GM13977 (cell line): ENCODE results near the gene RBM6.

Experiments used
- DNase-seq: peaks from one replicate; pipeline ENCODE4 v3.0.0; 2012; ENCODE audit warnings: low spot score
- CTCF ChIP-seq: IDR thresholded peaks from 2 replicates; pipeline ENCODE4 v1.5.1; 2012; ENCODE audit warnings: mild to moderate bottlenecking, control low read depth; ENCODE audit not compliant: insufficient read depth; ENCODE audit errors: extremely low read depth, missing control alignments
- in situ Hi-C: fragments of 300-500 bp; cut with MboI; formaldehyde crosslinking; loops from one replicate; pipeline ENCODE4 v1.12.0; 2022; ENCODE audit warnings: low sequenced_read_pairs, low pct_unique_long_range_greater_than_20kb, mixed read lengths, inconsistent platforms; ENCODE audit not compliant: unreplicated experiment

The RBM6 gene

GRCh38 chr3:49939858-49940666 lies at the start of gene RBM6:
RBM6 (plus strand) TSS chr3:49940150; CDS start chr3:49962642, 22,492 bp downstream.
- in situ Hi-C loops: no loop called here
- TF ChIP-seq CTCF: no peak

GRCh38 chr3:49895791-49896190 lies 44.2 kb upstream of the RBM6 start:
- in situ Hi-C loops: no loop called here
- TF ChIP-seq CTCF: no peak
- no peak for DNase-seq

More at GRCh38 chr3:49939858-49940666, at the start of gene RBM6:
- DNase-seq: peak; percentile 96

GRCh38 chr3:49896345-49896744 lies 43.6 kb upstream of the RBM6 start:
- no peak for DNase-seq
- in situ Hi-C loops: no loop called here
- TF ChIP-seq CTCF: no peak

GRCh38 chr3:49898991-49899390 lies 41.0 kb upstream of the RBM6 start:
- in situ Hi-C loops: no loop called here
- no peak for TF ChIP-seq CTCF
- DNase-seq: no peak

GRCh38 chr3:49899815-49900214 lies 40.1 kb upstream of the RBM6 start:
- in situ Hi-C loops: no loop called here
- peak; percentile 32 for TF ChIP-seq CTCF
- DNase-seq: no peak

GRCh38 chr3:49900491-49901153 lies 39.3 kb upstream of the RBM6 start:
- in situ Hi-C loops: no loop called here
- TF ChIP-seq CTCF: no peak
- no peak for DNase-seq
